GM06990 (cell line): ENCODE data around the gene CNTNAP2.
"Not testable (repeated sequence)": the region's sequence is repeated elsewhere in the genome, so short reads cannot be mapped to it uniquely, and the experiment has no call there.

Source experiments
- DNase-seq: peaks from one replicate; pipeline ENCODE4 v3.0.0-alpha.2; 2011; ENCODE audit not compliant: insufficient read length; ENCODE audit errors: extremely low read depth
- H3K27me3 ChIP-seq: replicated peaks from 2 replicates; pipeline ENCODE4 v1.6.0; 2011; ENCODE audit warnings: low read length; ENCODE audit not compliant: control insufficient read depth, insufficient read depth
- H3K36me3 ChIP-seq: 2 replicates; pipeline ENCODE4 v1.5.1; 2011; ENCODE audit warnings: low read length; ENCODE audit not compliant: control insufficient read depth, insufficient read depth
- H3K4me3 ChIP-seq: replicated peaks from 2 replicates; pipeline ENCODE4 v1.5.1; 2011; ENCODE audit warnings: low read depth, mild to moderate bottlenecking, control low read depth, low read length
- CTCF ChIP-seq: IDR thresholded peaks from 2 replicates; pipeline ENCODE4 v1.5.1; 2011; ENCODE audit warnings: low read length, control low read depth, mild to moderate bottlenecking, inconsistent platforms; ENCODE audit not compliant: insufficient read depth, poor library complexity, severe bottlenecking

Gene CNTNAP2

GRCh38 chr7:146232604-146233003, 116.0 kb downstream of the CNTNAP2 start:
- DNase-seq = no peak
- H3K4me3 ChIP-seq = no peak overlapping the region
- TF ChIP-seq CTCF = no peak
- no peaks in the 10 kb centered on the region for H3K36me3 ChIP-seq
- H3K27me3 ChIP-seq = no peaks in the 10 kb centered on the region

GRCh38 chr7:146235195-146235594, 118.6 kb downstream of the CNTNAP2 start:
- Histone ChIP-seq H3K36me3 (no peaks in the 10 kb centered on the region), H3K27me3 (no peaks in the 10 kb centered on the region), H3K4me3 (no peak overlapping the region)
- DNase-seq = no peak
- TF ChIP-seq CTCF = no peak

GRCh38 chr7:146242661-146243060, 126.1 kb downstream of the CNTNAP2 start:
- no peak for TF ChIP-seq CTCF
- DNase-seq = no peak
- Histone ChIP-seq H3K27me3 (no peaks in the 10 kb centered on the region), H3K4me3 (no peak overlapping the region), H3K36me3 (no peaks in the 10 kb centered on the region)

- DNase-seq, H3K27me3 ChIP-seq, H3K4me3 ChIP-seq: not testable (repeated sequence)
These were observed 131.4 kb downstream of the CNTNAP2 start for GRCh38 chr7:146247991-146248390.

GRCh38 chr7:146248744-146249143, 132.1 kb downstream of the CNTNAP2 start:
- DNase-seq, H3K27me3 ChIP-seq, H3K36me3 ChIP-seq, H3K4me3 ChIP-seq: not testable (repeated sequence)

More at GRCh38 chr7:146247991-146248390, 131.4 kb downstream of the CNTNAP2 start:
- H3K36me3 ChIP-seq = not testable (repeated sequence)

- DNase-seq = no peak
- H3K36me3 ChIP-seq = no peaks in the 10 kb centered on the region
- no peak overlapping the region for H3K4me3 ChIP-seq
- no peak for TF ChIP-seq CTCF
- no peaks in the 10 kb centered on the region for H3K27me3 ChIP-seq
These were observed 132.7 kb downstream of the CNTNAP2 start for GRCh38 chr7:146249272-146249671.

- H3K27me3 ChIP-seq = no peaks in the 10 kb centered on the region
These were observed 139.0 kb downstream of the CNTNAP2 start for GRCh38 chr7:146255609-146256008.

More at GRCh38 chr7:146255609-146256008, 139.0 kb downstream of the CNTNAP2 start:
- H3K36me3 ChIP-seq = no peaks in the 10 kb centered on the region
- no peak for DNase-seq
- no peak overlapping the region for H3K4me3 ChIP-seq
- TF ChIP-seq CTCF = no peak
